Keratinocyte (primary cell): ENCODE measurements around the gene STK32C. TPM values are rescaled to one million over a fixed set of nuclear protein-coding genes. Genes with fewer than 3 reads are reported as not detected.

Experiments
- DNase-seq: peaks from one replicate; pipeline ENCODE4 v3.0.0-alpha.2; 2011; ENCODE audit warnings: low read depth, missing footprints, low spot score
- FAIRE-seq: peaks from 2 replicates; lab custom pipeline; 2011; peaks lifted over from hg19 to GRCh38; lab: Jason Lieb, UNC
- H2AFZ ChIP-seq: 2 replicates; pipeline ENCODE4 v1.6.0; 2012; ENCODE audit warnings: low read length, control low read depth, inconsistent platforms; ENCODE audit not compliant: control insufficient read depth
- H3K27ac ChIP-seq: 2 replicates; pipeline ENCODE4 v1.5.1; 2011; ENCODE audit warnings: low read length; ENCODE audit not compliant: control insufficient read depth, insufficient read depth
- H3K27me3 ChIP-seq: 3 replicates; pipeline ENCODE4 v1.6.0; 2011; ENCODE audit warnings: low read length; ENCODE audit not compliant: control insufficient read depth, insufficient read depth; ENCODE audit errors: extremely low read depth
- H3K36me3 ChIP-seq, 2 experiments: 2 replicates in 1 of 2; 3 replicates in 1 of 2; pipeline ENCODE4 v1.5.1; 2011; ENCODE audit warnings: low read length in 2 of 2, mild to moderate bottlenecking in 1 of 2; ENCODE audit not compliant: control insufficient read depth in 2 of 2, insufficient read depth in 2 of 2; ENCODE audit errors: extremely low read depth in 1 of 2
- H3K4me1 ChIP-seq: 3 replicates; pipeline ENCODE4 v1.5.1; 2011; ENCODE audit warnings: low read length; ENCODE audit not compliant: control insufficient read depth, insufficient read depth; ENCODE audit errors: extremely low read depth
- H3K4me2 ChIP-seq: 3 replicates; pipeline ENCODE4 v1.6.0; 2011; ENCODE audit warnings: low read depth, low read length; ENCODE audit not compliant: control insufficient read depth, insufficient read depth; ENCODE audit errors: extremely low read depth
- H3K4me3 ChIP-seq, 3 experiments: fragments of 200-600 bp in 1 of 3; sonication (generic) in 1 of 3; 2 replicates in 2 of 3; 3 replicates in 1 of 3; pipeline ENCODE4 v1.5.1; 2011 to 2016; ENCODE audit warnings: low read length in 3 of 3, mild to moderate bottlenecking in 3 of 3, control low read depth in 2 of 3, inconsistent platforms in 1 of 3, low read depth in 1 of 3, mixed read lengths in 1 of 3, mixed run types in 1 of 3, moderate library complexity in 1 of 3; ENCODE audit not compliant: control insufficient read depth in 2 of 3, insufficient read depth in 2 of 3; ENCODE audit errors: extremely low read depth in 1 of 3
- H3K79me2 ChIP-seq: 2 replicates; pipeline ENCODE4 v1.6.0; 2012; ENCODE audit warnings: low read length; ENCODE audit not compliant: control insufficient read depth, insufficient read depth
- H3K9ac ChIP-seq: 3 replicates; pipeline ENCODE4 v1.6.0; 2011; ENCODE audit warnings: low read length; ENCODE audit not compliant: control insufficient read depth, insufficient read depth; ENCODE audit errors: extremely low read depth
- H3K9me1 ChIP-seq: 3 replicates; pipeline ENCODE4 v1.6.0; 2011; ENCODE audit warnings: low read length; ENCODE audit not compliant: control insufficient read depth, insufficient read depth; ENCODE audit errors: extremely low read depth
- H3K9me3 ChIP-seq: 2 replicates; pipeline ENCODE4 v1.5.1; 2012; ENCODE audit warnings: low read depth, low read length; ENCODE audit not compliant: control insufficient read depth
- H4K20me1 ChIP-seq: 3 replicates; pipeline ENCODE4 v1.6.0; 2011; ENCODE audit warnings: low read length; ENCODE audit not compliant: control insufficient read depth, insufficient read depth; ENCODE audit errors: extremely low read depth
- CTCF ChIP-seq, 3 experiments: IDR thresholded peaks in 1 of 3; conservative IDR thresholded peaks in 1 of 3; optimal IDR thresholded peaks in 1 of 3; 2 replicates in 2 of 3; 3 replicates in 1 of 3; pipeline versions ENCODE3 to v1.5.1; 2011; ENCODE audit warnings: low read length in 3 of 3, mild to moderate bottlenecking in 3 of 3, moderate library complexity in 2 of 3, control low read depth in 1 of 3, inconsistent platforms in 1 of 3; ENCODE audit not compliant: insufficient read depth in 2 of 3; ENCODE audit errors: extremely low read depth in 1 of 3
- EZH2 ChIP-seq: IDR thresholded peaks from one replicate; pipeline ENCODE4 v1.6.1; 2012; ENCODE audit warnings: inconsistent platforms, mild to moderate bottlenecking, low read length, moderate library complexity
- dilution Hi-C: fragments of 300-500 bp; cut with MboI; formaldehyde crosslinking; loops from one replicate; pipeline ENCODE4 v1.7.0; 2020; ENCODE audit warnings: low sequenced_read_pairs; ENCODE audit not compliant: extremely low pct_ligation_motif_present
- polyA plus RNA-seq, 5 experiments: library from polyadenylated mRNA; depleted of rRNA in 3 of 5; stranded (reverse) in 3 of 5; stranded (forward) in 1 of 5; unstranded in 1 of 5; fragments of >200 nt; gene quantifications; 1 replicate in 1 of 5; 2 replicates in 3 of 5; 3 replicates in 1 of 5; pipeline versions ENCODE4 v1.2.1 to v1.2.3, GENCODE V29; 2011 to 2012; ENCODE audit warnings: missing spikeins in 2 of 5, low read depth in 1 of 5, low replicate concordance in 1 of 5

STK32C gene
- polyA plus RNA-seq, 1 donor (not counting 4 experiments of a cell fraction or from before 2014, with no cell fraction given): 4.1 TPM

GRCh38 chr10:132198381-132199181 is 109.2 kb downstream of the STK32C start:
- no peaks in the 10 kb centered on the region for H3K9me1 ChIP-seq
- no peaks in the 10 kb centered on the region for H3K36me3 ChIP-seq
- TF ChIP-seq CTCF (optimal IDR thresholded peaks at IDR 0.05 in 1 of 3, IDR thresholded peaks at IDR 0.05 in 1 of 3, conservative IDR thresholded peaks at IDR 0.05 in 1 of 3; ENCODE audit: extremely low read depth in 1 of 3, insufficient read depth in 2 of 3, low read length in 3 of 3) (no peak), EZH2 (no peak)
- no peaks in the 10 kb centered on the region for H3K4me1 ChIP-seq
- no peaks in the 10 kb centered on the region for H3K27me3 ChIP-seq
- FAIRE-seq: no peak
- H3K79me2 ChIP-seq: no peaks in the 10 kb centered on the region
- H3K4me2 ChIP-seq: no peak overlapping the region
- DNase-seq: no peak
- no peak overlapping the region for H3K9ac ChIP-seq
- H3K9me3 ChIP-seq: no peaks in the 10 kb centered on the region
- peaks cover 3% of the 10 kb centered on the region for H4K20me1 ChIP-seq
- dilution Hi-C loops: no loop called here
- no peak overlapping the region for H2AFZ ChIP-seq
- no peak overlapping the region for H3K4me3 ChIP-seq
- no peak overlapping the region for H3K27ac ChIP-seq

- Histone ChIP-seq H2AFZ (no peak overlapping the region), H3K9me3 (no peaks in the 10 kb centered on the region), H3K4me1 (no peaks in the 10 kb centered on the region), H3K4me2 (no peak overlapping the region), H3K9me1 (no peaks in the 10 kb centered on the region), H3K27me3 (no peaks in the 10 kb centered on the region), H4K20me1 (peaks cover 4% of the 10 kb centered on the region), H3K9ac (no peak overlapping the region), H3K36me3 (no peaks in the 10 kb centered on the region), H3K4me3 (no peak overlapping the region), H3K79me2 (no peaks in the 10 kb centered on the region), H3K27ac (no peak overlapping the region)
- TF ChIP-seq CTCF (optimal IDR thresholded peaks at IDR 0.05 in 1 of 3, IDR thresholded peaks at IDR 0.05 in 1 of 3, conservative IDR thresholded peaks at IDR 0.05 in 1 of 3; ENCODE audit: extremely low read depth in 1 of 3, insufficient read depth in 2 of 3, low read length in 3 of 3) (no peak), EZH2 (no peak)
- FAIRE-seq (no peak), DNase-seq (no peak)
- dilution Hi-C loops: no loop called here
Observed at GRCh38 chr10:132198068-132198370, 109.7 kb downstream of the STK32C start.
